Activated CD8-positive, alpha-beta memory T cell treated with anti-CD3 and anti-CD28 coated beads for 24 hours (primary cell): Measurements from ENCODE around the gene FXYD3.

ENCODE experiments used
- DNase-seq: peaks from one replicate; pipeline ENCODE4 v3.0.0-alpha.2; 2020

The FXYD3 gene

DNA sequence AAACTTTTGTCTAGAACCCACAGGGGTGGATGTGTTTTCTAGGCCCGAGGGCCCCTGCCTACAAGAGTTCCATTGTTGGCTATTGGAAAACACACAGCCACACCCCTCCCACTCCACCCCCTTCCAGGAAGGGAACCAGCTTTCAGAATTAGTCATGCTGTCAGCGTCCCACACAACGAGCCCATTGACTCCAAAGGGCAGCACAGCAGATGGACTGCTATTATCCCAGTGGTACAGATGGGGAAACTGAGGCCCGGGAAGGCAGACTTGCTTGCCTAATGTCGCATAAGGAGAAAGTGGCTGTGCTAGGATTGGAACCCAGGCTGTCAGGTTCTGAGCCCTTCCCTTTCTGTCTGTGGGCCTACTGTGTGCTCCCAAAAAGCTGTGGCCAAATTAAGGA lies 8.1 kb upstream of the FXYD3 start:
- no peak for DNase-seq

GRCh38 chr19:35108730-35109129 lies 6.9 kb upstream of the FXYD3 start:
- no peak for DNase-seq

GRCh38 chr19:35109395-35110112 lies 6.1 kb upstream of the FXYD3 start:
- no peak for DNase-seq

DNA sequence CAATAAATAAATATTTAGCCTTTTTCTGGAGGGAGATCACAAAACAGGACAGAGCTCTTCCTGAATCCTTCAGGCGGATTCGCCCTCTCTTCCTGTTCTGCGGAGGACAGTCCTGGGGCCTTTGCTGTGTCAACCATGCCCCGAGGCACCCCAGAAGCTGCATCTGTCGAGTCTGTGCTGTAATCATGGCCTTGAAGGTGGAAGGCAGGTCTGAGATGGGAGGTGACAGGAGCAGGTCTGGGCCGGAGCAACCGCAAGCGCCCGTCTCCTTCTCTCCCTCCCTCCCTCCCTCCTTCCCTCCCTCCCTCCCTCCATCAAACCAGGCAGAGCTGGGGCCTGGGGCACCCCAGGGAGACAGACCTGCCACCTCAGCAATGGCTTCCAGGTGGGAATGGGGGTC lies 4.6 kb upstream of the FXYD3 start:
- DNase-seq = no peak

DNA sequence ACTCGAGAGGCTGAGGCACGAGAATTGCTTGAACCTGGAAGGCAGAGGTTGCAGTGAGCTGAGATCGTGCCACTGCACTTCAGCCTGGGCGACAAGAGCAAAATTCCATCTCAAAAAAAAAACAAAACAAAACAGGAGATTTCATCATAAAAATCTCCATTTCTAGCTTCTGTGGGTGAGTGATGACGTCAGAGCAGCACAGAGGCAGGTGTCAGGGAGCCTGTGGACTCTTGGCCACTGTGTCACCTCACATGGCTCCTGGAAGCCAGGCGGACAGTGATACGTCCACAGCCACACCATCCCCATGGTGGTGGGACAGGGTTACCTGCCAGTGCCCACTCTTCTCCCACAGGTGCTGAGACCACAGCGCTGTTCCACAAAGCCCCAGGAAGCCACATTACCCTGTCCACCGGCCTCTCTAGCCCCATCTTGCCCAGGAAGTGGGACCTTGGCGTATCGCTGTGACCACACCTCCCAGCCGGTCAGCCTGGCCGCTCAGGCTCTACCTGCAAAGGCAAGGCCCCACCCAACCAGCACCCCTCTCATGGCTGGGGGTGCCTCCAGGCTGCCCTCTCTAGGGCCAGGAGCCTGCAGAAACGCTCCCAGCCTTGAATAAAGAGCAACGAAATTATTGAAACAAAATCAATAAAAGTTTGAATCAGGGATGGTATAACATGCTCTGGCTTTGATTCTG lies 2.5 kb upstream of the FXYD3 start:
- DNase-seq = no peak

GRCh38 chr19:35114353-35115176 lies 1.1 kb upstream of the FXYD3 start:
- peak; percentile 92 for DNase-seq

- no peak for DNase-seq
These were observed 614 bp downstream of the FXYD3 start for GRCh38 chr19:35116072-35116801.

DNA sequence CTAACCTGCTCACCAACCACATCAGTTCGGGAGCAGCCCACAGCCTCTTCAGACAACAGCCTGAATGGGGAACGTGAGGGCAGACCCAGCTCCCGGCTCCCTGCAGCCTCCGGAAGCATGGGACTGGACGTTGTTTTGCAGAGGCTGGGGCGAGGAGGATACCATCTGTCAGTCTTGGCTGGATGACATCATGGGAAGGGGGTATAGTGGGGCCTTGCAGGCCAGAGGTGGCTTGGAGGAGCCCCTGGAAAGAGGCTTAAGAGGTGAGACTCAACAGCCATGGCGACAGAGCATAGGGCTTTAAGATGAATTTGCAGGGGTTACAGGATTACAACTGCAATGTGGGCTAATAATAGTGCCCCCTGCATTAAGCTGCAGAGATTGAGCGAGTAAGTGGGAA lies 1.5 kb downstream of the FXYD3 start:
- no peak for DNase-seq

GRCh38 chr19:35117799-35118198 lies 2.2 kb downstream of the FXYD3 start:
- no peak for DNase-seq

DNA sequence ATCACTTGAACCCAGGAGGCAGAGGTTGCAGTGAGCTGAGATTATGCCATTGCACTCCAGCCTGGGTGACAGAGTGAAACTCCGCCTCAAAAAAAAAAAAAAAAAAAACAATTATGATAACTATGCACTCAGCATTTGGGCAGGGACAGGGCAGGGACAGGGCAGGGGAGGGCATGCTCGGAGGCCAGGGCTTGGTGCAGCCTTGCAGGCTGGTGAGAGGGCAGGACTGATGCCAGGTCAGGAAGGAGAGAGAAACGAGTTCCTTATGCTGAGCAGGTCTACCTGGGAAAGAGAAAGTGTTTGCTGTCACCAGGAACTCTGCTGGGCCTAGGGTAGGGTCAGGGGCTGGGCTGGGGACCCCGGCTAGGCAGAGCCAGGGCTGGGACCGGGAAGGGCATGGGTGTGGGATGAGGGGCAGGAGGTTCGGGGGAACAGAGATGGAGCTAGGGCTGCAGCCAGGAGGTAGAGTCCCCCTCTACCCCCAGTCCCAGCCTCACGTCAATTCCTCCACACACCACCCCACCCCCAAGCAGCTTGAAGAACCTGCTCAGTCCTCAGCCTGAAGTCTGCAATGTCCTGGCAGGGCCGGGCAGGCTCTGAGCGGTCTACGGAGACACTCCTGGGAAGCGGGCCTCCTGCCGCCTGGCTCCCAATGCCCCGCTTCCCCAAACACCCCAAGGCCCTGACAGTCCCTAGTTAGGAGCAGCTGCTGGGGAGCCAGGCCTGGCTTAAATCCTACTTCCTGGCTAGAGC lies 2.8 kb downstream of the FXYD3 start:
- DNase-seq = no peak

DNA sequence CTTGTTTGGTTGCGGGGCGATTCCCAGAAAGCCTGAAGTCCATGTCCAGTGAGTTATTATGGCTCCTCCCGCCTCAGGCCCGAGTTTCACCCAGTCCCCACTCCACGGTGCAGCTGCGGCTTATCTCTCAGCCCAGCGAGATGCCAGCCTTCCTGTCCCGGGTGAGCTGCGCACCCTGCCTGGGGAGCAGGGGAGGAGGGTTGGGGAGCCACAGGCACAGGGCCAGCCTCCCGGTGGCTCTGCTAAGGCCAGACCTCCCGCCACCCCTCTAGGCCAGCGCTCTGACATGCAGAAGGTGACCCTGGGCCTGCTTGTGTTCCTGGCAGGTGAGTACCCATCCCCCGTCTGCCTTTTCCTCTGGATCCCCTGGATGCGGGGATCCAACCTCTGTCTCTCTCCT lies 3.5 kb downstream of the FXYD3 start:
- no peak for DNase-seq

DNA sequence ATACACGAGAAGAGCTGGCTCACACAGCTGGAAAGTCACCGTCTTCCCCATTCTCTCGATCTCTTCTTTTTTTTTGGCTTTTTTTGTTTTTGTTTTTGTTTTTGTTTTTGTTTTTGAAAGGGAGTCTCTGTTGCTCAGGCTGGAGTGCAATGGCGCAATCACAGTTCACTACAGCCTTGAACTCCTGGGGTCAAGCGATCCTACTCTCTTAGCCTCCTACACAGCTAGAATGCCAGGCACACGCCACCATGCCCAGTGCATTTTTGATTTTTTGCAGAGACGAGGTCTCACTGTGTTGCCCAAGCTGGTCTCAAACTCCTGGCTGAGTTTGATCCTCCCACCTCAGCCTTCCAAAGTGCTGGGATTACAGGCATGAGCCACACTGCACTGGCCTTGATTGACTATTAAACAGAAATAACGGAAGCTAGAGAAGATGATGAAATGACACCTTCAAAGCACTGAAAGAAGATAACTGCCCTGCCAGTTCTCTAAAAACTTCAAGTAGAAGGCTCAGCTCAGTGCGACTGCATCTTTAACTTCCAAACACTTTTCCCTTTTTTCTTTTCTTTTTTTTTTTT lies 4.0 kb downstream of the FXYD3 start:
- DNase-seq = no peak

GRCh38 chr19:35120492-35120891 lies 4.9 kb downstream of the FXYD3 start:
- DNase-seq = no peak

GRCh38 chr19:35120898-35121297 lies 5.3 kb downstream of the FXYD3 start:
- no peak for DNase-seq

- no peak for DNase-seq
These were observed 7.3 kb downstream of the FXYD3 start for GRCh38 chr19:35122687-35123551.

GRCh38 chr19:35123573-35123972 lies 8.0 kb downstream of the FXYD3 start:
- DNase-seq = no peak

DNA sequence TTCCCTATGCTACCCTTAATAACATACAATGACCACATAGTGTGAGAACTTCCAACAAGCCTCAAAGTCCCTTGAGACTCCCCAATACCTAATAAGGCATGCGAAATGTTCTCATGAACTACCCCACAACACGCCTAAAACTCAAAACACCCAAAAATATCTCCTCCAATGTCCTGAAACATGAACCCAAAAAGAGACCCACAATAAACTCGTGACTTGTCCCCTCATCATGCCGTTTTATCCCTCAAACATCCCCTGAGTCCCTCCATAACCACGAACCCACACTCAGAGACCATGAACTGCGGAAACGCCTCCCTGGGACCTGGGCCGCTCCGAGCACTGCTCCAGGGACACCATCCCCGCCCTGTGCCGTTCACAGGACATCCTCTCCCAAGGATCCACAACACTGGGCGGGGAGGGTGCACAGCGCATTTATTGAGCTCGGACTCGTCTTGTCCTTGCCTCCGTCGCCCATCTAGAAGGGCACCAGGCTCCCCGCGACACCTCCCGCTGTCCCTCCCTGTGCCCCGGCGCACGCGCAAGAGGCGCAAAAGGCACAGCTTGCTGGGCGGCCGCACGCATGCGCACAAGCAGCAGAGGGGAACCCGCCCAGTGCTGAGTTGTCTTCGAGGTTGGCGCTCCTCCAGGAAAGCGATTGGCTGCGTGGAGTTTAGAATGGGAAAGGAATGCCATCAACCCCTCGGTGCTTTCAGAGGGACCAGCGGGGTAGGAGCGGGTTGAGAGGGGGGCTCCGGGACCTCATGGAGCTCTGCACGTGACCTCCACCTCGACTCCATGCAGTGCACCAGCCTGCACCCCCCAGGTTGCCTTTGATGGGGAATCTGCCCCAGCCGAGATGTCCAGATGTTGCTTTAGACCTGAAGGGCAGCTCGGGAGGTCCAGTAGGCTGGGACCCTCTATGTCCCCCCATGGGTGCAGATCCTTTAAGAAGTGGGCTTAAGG lies 8.8 kb downstream of the FXYD3 start:
- DNase-seq = peak; percentile 93

GRCh38 chr19:35125270-35125717 lies 9.7 kb downstream of the FXYD3 start:
- no peak for DNase-seq

DNA sequence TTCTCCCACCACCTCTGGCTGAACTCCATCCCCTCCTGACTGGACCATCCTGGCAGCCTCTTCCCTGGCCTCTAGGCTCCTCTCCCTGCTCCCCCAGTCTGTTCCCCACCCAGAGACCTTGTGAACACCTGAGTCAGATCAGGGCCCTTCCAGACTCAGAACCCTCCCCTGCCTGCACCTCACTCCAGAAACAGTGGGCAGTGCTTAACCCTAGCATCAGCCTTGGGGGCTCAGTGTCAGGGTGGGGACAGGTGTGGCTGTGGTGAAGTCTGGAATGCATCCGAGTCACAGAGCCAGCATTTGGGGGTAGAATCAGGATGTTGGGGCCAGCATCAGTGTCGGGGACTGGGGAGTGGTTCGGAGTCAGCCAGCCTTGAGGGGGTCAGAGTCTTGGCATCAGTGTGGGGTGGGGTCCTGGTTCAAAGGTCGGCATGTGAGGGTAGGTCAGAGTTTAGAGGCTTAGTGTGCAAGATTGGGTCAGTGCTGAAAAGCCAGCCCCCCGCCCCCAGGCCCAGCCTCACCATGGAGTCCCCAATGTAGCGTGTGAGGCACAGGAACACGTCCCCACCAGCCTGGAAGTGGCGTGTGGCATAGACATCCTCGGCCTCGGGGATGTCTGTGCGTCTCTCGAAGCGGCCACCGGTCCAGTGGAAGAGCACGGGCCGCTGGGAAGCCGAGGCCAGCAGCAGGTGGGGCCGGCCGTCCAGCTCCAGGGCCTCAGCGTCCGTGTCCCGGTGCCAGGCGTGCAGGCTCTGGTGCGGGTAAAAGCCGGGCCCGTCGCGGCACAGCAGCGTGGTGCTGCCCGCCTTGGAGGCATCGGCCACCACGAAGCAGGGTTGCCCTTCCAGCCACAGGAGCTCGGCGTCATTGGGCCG lies 10.4 kb downstream of the FXYD3 start:
- DNase-seq = no peak
